ENCODE data around the gene HIVEP2.

Gene HIVEP2

DNA sequence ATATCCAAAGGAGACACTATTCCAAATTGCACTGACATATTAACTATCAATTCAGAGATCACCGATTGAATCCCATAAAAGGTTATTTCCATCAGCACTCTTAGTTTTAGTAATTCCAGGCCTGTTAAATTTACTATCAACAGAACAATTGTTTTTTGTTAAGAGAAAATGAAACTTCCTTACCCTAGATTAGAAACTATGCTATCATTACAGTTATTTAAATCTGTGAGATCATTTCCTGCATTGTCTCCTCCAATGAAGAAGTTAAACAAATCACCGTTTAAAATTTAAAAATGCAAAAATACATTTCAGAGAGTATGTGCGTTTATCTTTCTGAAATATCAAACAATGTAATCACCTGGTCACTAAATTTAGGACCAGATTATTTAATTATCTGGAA, 57.5 kb downstream of the HIVEP2 start:
- no peak for DNase-seq

DNA sequence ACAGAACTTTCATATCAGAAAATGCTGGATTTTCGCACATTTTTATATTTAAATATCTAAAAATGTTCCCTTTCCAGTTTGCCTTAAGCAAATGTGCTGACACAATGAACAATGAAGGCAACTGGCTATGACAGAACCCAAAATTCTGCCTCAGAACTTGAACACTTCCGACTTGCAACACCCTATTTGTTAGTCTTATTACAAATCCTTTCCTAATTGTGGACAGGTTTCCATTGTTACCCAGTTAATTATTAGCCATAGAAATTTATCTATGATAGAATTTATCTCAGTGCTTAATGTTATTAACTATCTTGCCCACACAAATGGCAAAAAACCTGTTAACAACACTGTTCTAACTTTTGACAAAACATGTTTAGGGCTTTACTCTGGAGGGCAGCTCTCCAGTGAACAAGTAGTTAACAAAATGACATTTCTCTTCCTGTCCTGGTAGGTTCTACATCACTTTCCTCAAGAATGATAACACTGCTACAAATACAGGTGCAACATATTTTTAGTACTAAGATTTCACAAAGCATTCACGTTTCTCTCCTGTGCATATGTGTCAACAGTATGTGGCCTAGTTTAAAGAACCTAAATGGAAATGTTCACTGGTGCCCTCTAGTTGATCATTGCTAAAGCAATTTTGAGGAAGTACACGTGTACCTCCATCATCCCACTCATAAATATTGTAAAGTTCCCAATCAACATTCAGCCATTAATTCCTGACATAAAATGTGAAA, 58.4 kb downstream of the HIVEP2 start:
- peak; percentile 12 for DNase-seq

DNA sequence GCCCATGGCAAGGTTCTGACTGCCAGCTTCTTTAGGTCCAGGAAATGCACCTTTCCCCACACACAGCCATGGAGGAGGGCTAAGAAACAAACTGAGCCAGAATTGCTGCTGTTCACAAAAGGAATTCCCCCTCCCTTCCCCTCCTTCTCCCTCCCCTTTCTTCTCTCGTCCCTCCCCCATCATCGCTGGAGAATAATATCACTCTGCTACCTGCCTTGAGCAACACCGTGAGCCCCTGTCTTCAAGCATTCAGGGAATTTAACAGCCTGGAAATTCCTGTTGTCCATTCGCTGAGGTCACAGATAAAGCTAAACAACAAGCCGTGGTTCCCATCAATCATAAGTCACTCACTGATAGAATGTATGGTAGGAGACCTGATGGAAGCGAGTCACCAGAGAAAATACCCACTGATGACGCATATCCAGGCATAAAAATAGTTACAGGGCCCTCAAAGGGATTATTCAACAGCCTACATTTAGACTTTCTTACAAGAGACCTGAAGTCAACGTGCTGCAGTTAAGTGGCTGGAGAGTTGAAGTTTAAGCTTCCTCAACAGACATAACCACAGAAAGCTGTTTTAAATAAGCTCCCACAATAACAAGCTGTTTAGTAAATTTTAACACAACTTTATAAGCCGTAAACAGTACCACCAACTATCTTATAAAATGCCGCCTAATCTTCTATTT, 59.7 kb downstream of the HIVEP2 start:
- DNase-seq: no peak

DNA sequence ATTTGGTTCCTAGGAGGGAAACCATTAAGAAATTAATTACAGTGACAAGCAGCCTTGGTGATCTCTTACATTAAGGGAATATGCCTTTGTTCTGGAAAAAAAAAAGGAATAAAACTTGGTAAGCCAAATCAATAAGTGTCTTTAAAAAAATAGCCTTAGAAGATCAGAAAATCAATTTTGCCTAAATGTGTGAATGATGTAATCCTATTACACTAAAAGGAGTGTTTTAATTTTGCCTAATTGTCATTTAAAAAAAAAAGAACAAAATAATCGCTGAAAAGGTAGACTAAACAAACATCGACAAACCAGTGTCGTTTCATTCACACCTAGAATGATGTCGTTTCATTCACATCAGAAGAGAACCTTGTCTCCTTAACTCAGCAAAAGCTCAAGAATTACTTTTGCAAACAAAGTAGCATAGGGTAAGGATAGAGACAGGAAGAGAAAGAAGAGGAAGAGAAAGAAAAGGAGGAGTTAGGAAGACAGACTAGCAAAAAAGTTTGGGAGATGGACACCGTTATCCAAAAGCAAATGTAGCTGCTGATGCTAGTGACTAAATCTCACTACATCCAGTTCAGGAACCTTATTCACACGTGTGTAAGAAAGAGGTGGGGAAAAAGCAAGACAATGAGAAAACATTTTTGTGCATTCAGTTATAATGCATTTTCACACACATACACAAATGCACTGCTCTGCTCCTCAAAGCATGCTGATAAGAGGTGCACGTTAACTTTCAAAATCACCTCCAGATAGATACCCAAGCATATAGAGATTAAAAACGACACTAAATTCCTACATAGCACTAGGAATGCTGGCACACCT, 60.6 kb downstream of the HIVEP2 start:
- DNase-seq: no peak

DNA sequence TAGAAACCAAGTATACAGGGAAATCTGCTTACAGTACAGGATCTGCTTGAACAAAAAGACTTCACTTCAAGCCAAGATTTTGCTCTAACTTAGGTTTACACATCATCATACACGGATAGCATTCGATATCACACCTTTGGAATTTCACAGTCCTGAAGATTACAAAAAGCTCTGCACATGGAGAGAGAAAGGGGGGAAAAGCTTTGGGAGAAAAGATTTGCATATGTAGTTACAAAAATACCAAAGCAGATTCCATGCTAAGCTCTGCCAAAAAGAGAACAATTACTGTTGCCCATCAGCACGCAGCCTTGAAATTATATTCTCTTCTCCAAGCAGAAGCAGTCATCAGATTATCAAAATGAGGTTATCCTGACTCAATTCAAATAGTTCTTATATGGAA, 62.0 kb downstream of the HIVEP2 start:
- no peak for DNase-seq

DNA sequence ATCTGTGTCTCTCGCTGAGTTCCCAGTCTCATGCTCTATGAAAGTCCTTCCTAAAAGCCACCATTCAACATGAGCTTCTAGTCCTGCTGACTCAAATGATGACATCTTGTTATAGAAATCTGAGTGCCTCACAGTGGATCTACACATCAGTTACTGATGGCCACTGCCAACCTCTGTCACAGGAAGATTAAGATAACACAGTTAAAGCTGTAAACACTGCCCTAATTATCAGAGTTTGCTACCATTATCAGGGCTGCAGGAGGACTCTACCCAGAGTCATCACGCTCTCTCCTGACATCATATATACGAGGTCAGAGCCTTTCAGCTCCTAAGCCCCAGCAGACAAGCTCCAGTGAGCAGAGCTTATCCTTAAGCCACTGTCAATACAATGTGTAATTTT, 63.2 kb downstream of the HIVEP2 start:
- no peak for DNase-seq

DNA sequence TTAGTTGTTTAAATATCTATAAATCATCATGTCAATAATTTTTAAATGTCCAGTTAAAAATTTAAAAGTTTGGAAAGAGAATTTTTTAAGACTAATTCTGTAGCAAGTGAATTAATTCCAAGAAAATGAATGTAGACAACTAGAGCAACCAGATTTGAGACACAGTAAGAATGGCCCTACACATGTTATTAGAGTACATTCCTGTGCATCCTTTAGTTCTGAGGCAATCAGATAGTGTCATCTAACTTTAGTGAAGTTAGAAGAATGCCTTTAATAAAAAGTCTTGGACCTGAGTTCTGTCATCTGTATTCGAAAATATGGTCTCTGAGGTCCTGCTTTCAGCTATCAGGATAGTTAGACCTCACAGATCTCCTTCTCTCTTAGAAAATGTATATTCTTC, 63.7 kb downstream of the HIVEP2 start:
- no peak for DNase-seq

DNA sequence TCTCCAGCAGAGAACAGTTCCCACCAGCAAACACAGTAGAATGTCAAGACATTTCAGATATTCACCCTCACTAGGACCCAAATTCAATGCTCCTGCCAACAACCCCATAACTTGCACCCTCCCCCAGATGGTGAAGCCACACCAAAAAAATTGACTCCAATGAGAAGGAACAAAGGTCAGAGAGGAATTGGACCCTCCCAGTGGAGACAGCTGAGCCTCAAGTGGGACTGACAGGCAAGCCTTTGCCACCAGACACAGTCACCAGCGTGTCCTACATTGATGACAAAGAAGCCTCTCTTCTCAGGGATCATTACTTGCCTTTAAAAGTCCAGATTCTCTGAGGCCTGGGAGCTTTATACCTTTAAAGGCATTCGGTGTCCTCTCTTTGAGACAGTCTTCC, 64.8 kb downstream of the HIVEP2 start:
- DNase-seq: no peak

DNA sequence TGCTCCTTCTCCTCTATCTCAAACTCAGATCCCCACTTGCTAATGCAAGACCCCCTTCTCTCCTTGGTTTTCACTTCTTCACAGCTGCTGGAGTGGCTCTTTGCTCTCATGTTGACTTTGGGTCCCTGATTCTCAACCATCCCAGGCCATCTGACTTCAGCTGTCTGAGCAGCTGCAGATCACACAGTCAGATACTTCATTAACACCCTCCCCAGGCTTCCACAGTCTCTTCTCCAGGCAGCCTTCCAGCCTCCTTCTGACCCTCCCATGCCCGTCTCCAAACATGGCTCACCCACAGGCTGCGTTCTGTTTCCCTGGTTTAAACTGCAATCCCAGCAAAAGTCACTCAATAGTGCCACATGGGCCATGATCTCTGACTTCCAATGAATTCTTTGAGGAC, 65.4 kb downstream of the HIVEP2 start:
- no peak for DNase-seq

DNA sequence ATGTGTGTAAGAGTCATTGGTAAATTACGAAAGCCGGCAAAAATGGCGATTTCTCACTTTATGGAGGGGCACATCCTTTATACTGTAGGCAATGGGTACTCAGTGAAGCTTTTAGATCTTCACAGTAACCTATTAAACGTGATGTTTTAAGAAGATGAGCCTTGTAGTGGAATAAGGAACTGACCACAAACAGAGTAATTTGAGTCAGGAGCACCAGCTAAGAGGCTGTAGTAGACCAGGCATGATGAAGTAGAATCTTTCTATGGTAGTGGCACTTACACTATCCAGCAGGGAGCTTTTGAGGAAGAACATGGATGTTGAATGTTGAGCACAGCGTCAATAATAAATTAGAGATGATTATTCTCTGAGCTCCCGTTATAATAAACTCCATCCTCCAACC, 65.9 kb downstream of the HIVEP2 start:
- no peak for DNase-seq

DNA sequence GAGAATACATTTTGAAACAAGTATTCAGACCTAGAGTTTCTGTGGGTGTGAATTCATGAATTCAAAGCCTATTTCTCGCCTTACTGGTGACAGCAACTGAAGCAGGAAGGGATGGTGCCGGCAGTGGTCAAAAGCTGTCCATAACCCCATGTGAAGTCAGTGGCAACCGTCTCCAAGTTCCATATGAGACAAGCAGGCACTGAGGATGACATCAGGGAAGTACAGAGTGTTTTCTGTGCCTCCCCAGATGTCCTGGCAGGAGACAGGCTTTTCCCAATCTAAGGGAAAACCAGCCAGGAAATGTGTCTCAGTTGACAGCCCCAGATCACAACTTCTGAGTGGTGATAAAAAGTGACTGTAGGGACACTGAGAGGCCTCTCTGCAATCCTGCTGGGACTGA, 66.6 kb downstream of the HIVEP2 start:
- no peak for DNase-seq

DNA sequence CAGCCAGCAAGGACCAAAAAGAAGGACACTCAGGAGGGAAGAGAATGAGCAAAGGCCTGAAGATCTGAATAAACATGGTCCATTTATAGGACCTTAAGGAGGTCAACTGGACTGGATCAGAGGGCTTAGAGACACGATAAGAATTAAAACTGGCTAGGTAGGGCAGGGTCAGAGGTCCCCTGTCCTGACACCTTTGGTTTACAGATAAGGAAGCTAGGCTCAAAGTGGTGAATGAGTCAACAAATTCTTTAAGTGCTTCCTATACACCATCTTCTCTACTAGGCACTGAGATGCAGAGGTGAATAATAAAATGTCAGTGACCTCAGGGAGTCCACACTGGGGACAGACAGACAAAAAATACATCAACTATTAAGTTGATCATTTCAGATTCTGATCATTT, 70.3 kb downstream of the HIVEP2 start:
- no peak for DNase-seq

DNA sequence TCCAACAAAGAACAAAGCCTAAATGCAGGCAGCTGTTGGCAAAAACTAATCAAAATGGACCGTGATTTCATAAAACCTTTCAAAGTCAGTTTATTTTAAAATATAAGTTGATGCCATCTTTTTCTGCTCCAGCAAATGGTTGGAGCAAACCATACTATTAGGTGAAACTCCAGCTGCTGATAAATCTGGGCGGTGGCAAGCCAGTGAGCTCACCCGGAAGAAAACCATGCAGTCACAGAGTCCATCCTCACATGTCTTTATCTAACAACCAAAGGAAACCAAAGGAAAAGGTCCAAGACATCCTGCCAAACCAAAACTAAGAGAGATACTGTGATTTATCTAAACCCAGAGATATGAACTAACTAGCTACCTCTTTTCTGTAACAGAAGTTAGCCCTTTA, 72.6 kb downstream of the HIVEP2 start:
- no peak for DNase-seq

DNA sequence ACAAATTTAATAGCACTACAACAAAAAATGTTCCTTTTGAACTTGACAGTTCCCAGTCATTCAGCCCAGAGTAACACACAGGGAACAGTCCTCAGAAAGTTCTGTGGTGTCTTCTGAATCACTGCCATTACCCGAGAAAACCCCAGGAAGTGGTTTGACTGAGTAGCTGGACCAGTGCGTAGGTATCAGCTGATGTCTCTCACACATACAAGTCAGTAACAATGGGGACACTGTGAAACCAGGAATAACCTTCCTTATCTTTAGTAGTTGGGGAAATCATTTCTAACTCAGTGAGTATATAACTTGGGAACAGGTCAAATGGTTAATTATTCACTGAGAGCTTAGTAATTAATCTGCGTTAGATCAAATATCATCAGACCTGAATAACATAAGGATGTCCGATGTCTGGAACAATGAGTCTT, 73.1 kb downstream of the HIVEP2 start:
- DNase-seq: no peak

DNA sequence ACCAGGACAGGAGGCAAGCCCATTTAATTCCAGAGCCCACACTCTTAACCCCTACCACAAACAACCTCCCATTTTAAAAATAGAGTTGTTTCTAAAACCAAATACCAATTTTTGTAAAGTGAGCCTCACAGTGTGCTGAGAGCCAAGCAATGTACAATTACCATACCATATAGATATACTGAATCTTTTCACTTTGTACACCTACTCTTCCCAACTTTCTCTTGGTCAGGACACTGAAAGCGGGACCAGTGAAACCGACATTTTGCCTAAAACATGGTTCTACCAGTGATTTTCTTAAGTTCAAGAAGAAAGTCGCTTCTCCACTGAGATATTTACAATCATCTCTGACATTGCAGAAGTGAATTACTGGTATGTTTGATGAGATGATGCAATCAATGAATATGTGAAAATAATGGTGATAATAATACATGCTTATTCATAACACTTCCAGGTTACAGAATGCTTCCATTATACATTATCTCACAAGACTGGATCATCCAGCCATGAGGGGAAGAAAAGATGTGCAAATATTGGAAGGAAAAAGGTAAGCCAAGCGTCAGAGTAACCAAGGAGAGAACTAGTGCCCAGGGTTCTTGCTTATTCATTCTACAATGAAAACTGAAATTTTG, 74.1 kb downstream of the HIVEP2 start:
- no peak for DNase-seq

DNA sequence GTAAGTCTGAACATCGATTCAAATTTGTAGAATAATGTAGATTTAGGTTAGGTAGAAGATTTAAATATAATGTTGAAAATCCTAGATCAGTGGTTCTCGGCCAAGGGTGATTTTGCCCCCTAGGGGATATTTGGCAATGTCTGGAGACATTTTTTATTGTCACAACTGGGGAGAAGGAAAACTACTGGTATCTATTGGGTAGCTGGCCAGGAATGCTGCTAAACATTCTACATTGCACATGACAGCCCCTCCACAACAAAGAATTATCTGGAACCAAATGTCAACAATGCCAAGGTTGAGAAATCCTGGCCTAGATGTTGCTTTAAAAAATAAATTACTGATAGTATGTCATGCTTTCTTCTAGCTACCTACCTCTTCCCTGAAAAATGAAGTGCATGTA, 76.1 kb downstream of the HIVEP2 start:
- no peak for DNase-seq

DNA sequence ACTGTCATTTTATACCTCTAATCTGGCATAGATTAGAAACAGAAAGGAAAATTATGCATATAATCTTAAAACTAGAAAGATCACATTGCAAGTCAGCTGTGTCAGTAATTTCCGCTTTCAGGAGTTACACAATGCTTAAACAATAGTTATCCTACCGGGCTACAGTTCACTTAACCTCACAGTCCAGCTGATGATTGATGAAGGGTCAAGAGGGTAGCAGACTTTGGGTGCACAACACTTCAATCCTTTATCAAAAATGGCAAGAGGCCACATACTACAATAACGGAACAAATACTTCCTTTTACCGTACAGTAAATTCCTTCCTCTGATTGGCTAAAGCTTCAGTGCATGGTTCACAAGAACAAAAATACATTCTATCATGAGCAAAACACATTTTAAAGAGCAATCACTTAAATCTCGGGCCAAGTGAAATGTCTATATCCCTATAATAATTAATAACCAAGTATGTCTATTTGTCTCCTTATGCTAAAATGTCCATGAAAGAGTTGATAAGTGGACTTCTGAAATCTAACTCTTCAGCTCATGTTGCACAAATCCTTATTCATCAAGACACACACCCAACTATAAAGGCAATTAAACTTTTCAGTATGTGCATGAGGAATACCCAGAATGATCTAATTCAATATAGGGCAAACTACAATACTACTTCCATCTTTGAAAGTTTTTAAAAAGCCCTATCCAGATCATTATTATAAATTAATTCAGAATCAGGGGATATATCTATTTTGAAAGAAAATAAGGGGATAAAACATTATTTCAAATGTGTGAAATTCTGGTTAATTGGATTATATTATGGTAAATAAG, 76.8 kb downstream of the HIVEP2 start:
- DNase-seq: no peak

DNA sequence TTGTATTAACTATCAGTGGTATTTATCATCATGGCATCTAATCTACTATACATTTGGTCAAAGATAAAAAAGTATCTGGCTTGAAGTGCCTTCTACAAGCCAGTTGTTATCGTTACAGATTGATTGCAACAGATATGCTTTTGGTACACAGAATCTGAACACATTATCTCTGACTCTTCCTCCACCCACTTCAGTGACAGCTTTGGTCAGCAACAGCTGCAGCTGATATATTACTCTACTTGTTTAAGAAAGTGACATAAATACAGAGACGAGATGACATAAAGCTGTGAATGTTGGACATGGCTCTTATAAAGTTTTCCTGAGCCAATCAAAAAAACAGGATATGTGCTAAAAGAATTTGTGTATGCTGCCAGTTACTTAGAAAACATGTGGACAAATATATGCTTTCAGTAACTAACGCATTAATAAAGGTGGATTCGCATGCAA, 77.6 kb downstream of the HIVEP2 start:
- DNase-seq: no peak

DNA sequence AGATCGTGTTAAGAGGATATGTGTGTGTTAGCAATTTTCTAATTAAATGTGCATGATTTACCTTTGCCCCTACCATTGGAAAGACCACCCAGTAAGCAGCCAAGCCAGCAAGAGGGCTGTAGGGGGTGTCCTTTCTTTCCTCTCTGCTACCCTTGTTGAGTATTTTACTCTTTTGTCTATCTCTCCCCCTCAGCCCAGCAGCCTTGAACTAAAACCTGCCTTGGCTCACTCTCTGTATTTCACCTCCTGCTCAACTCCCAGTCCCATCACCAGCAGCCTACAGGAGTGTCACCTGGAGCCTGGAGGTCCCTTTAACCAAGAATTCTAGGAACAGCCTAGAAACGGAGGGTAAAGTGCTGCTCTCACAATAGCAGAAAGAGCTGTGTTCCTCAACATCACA, 81.0 kb downstream of the HIVEP2 start:
- no peak for DNase-seq

DNA sequence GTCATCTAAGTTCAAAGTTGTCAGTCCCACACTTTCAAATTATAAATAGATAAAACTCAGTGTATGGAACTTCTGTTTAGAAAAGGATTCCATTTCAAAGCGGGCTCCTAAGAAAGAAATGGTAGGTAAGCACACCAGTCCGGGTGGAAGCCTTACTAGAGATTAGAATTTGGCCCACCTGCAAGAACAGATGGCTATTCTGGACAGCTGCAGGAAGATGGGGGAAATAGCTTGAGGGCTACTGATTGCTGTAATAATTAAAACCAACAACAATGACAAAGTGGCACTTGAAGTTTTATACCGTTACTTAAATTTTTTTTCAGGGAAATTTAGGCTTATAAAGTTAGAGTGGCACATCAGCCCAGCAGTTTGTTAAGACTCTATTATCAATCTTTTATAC, 83.3 kb downstream of the HIVEP2 start:
- no peak for DNase-seq

DNA sequence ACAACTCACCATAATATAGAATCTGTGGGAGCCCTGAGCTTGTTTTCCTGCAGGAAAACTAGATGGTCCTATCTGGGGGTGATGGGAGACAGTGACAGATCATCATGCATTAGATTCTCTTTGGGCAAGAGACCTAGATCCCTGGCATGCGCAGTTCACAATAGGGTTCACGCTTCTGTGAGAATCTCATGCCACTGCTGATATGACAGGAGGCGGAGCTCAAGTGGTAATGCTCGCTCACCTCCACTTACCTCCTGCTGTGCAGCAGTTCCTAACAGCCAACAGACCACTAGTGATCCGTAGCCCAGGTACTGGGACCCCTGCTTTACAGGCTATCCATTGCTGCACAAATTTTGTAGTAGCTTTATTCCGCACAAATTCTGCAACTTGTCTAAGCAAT, 84.5 kb downstream of the HIVEP2 start:
- DNase-seq: no peak

DNA sequence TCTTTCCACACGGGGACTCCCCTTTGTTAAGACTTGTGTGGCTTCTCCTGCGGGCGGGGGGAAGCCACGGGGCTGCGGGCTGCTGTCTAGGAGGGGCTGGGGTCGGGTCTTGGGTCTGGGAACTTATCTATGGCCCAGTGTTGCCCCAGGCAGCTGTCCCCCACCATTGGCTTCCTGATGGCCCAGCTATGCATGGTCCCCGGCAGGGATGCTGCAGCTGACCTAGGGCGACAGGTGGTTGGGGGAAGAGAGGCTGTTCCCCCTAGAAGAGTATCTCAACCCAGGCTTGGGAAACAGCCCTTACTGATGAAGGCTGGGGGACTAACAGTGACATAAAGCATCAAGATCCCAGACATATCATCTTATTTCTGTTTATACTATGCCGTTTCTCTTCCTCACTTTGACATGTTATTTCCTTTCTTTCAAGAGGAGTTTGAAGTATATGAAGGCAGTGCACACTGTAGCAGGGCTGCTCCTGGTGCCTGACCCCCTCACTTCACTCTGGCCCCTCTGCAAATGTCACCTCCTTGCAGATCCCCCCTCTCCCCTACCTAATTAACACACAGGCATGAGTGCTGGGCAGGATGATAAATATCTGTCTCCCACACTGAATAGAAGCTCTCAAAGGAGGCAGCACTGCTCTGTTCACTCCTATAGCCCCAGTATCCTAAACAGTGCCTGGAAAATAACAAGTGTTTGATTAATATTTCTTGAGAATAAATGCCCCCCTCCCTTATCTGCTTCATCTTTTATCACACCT, 87.0 kb downstream of the HIVEP2 start:
- DNase-seq: no peak

All from NCI-H345 (cell line).